Liver (tissue), 9 donors: ENCODE data around the gene SV2B. TPM values are rescaled to one million over a fixed set of nuclear protein-coding genes. Genes with fewer than 3 reads are reported as not detected.

Source experiments
- DNase-seq: peaks from one replicate; pipeline ENCODE4 v3.0.0-alpha.2; 2017; ENCODE audit warnings: low spot score
- H3K27ac ChIP-seq, 2 donors: one replicate each; pipeline ENCODE4 v1.7.0; 2013; ENCODE audit warnings: inconsistent platforms in 2 of 2, low read length in 2 of 2, control low read depth in 1 of 2, low read depth in 1 of 2, mild to moderate bottlenecking in 1 of 2
- H3K27me3 ChIP-seq, 4 donors: one replicate each; pipeline versions ENCODE4 v1.6.1 to v1.7.0; 2013; ENCODE audit warnings: low read length in 3 of 4, inconsistent platforms in 1 of 4, mild to moderate bottlenecking in 1 of 4, moderate library complexity in 1 of 4; ENCODE audit not compliant: control insufficient read depth in 4 of 4, insufficient read depth in 4 of 4
- H3K36me3 ChIP-seq, 4 donors: one replicate each; pipeline versions ENCODE4 v1.6.1 to v1.7.0; 2013; ENCODE audit warnings: low read length in 3 of 4, mild to moderate bottlenecking in 3 of 4, low read depth in 1 of 4, moderate library complexity in 1 of 4; ENCODE audit not compliant: control insufficient read depth in 4 of 4, insufficient read depth in 3 of 4
- H3K4me1 ChIP-seq, 4 donors: one replicate each; pipeline versions ENCODE4 v1.6.1 to v1.7.0; 2013; ENCODE audit warnings: low read length in 3 of 4, mild to moderate bottlenecking in 3 of 4, moderate library complexity in 1 of 4; ENCODE audit not compliant: control insufficient read depth in 4 of 4, insufficient read depth in 4 of 4
- H3K4me3 ChIP-seq, 3 donors: one replicate each; pipeline versions ENCODE4 v1.6.1 to v1.7.0; 2013; ENCODE audit warnings: low read length in 3 of 3, control low read depth in 1 of 3, low read depth in 1 of 3, mild to moderate bottlenecking in 1 of 3
- H3K9ac ChIP-seq, 2 donors: one replicate each; pipeline ENCODE4 v1.7.0; 2013; ENCODE audit warnings: low read length in 2 of 2, mild to moderate bottlenecking in 2 of 2, moderate library complexity in 2 of 2, control low read depth in 1 of 2, low read depth in 1 of 2
- H3K9me3 ChIP-seq, 4 donors: one replicate each; pipeline versions ENCODE4 v1.6.1 to v1.7.0; 2013; ENCODE audit warnings: low read length in 3 of 4; ENCODE audit not compliant: control insufficient read depth in 4 of 4
- ATF3 ChIP-seq: IDR thresholded peaks from 2 replicates; pipeline ENCODE4 v1.6.1; 2016; ENCODE audit warnings: antibody characterized with exemption
- CTCF ChIP-seq: fragments of 150-350 bp; IDR thresholded peaks from 2 replicates; pipeline ENCODE4 v1.5.1; 2017; ENCODE audit warnings: improper control_type of control experiment, low read depth, low read length; ENCODE audit not compliant: missing input control
- EGR1 ChIP-seq, 2 donors: IDR thresholded peaks; 2 replicates each; pipeline ENCODE4 v1.6.1; 2016 to 2018; ENCODE audit warnings: antibody characterized with exemption in 2 of 2, low read depth in 2 of 2
- FOXA1 ChIP-seq: IDR thresholded peaks from 2 replicates; pipeline ENCODE4 v1.6.1; 2016; ENCODE audit warnings: antibody characterized with exemption
- FOXA2 ChIP-seq: IDR thresholded peaks from 2 replicates; pipeline ENCODE4 v1.6.1; 2016; ENCODE audit warnings: antibody characterized with exemption
- GABPA ChIP-seq, 2 donors: IDR thresholded peaks in 1 of 2; conservative IDR thresholded peaks in 1 of 2; 2 replicates each; pipeline ENCODE4 v1.6.1; 2016; ENCODE audit warnings: antibody characterized with exemption in 2 of 2, mild to moderate bottlenecking in 1 of 2, moderate library complexity in 1 of 2
- HNF4A ChIP-seq, 2 donors: conservative IDR thresholded peaks; 2 replicates each; pipeline ENCODE4 v1.6.1; 2016; ENCODE audit warnings: antibody characterized with exemption in 2 of 2, mild to moderate bottlenecking in 2 of 2
- HNF4G ChIP-seq: IDR thresholded peaks from 2 replicates; pipeline ENCODE4 v1.6.1; 2016; ENCODE audit warnings: antibody characterized with exemption
- JUND ChIP-seq, 2 donors: IDR thresholded peaks; 2 replicates each; pipeline ENCODE4 v1.6.1; 2016; ENCODE audit warnings: antibody characterized with exemption in 2 of 2
- MAX ChIP-seq: IDR thresholded peaks from 2 replicates; pipeline ENCODE4 v1.6.1; 2016; ENCODE audit warnings: antibody characterized with exemption
- NR2F2 ChIP-seq: IDR thresholded peaks from 2 replicates; pipeline ENCODE4 v1.6.1; 2016; ENCODE audit warnings: antibody characterized with exemption
- RAD21 ChIP-seq, 2 donors: IDR thresholded peaks; 2 replicates each; pipeline ENCODE4 v1.6.1; 2016; ENCODE audit warnings: antibody characterized with exemption in 2 of 2, mild to moderate bottlenecking in 2 of 2
- REST ChIP-seq: IDR thresholded peaks from 2 replicates; pipeline ENCODE4 v1.6.1; 2016; ENCODE audit warnings: antibody characterized with exemption, mild to moderate bottlenecking
- RXRA ChIP-seq, 2 donors: IDR thresholded peaks; 2 replicates each; pipeline ENCODE4 v1.6.1; 2017 to 2018; ENCODE audit warnings: antibody characterized with exemption in 2 of 2, mild to moderate bottlenecking in 1 of 2
- SP1 ChIP-seq: IDR thresholded peaks from 2 replicates; pipeline ENCODE4 v1.6.1; 2018; ENCODE audit warnings: antibody characterized with exemption, mild to moderate bottlenecking
- TAF1 ChIP-seq: conservative IDR thresholded peaks from 2 replicates; pipeline ENCODE4 v1.6.1; 2016; ENCODE audit warnings: antibody characterized with exemption, mild to moderate bottlenecking
- YY1 ChIP-seq: IDR thresholded peaks from 2 replicates; pipeline ENCODE4 v1.6.1; 2016; ENCODE audit warnings: antibody characterized with exemption, mild to moderate bottlenecking
- ZBTB33 ChIP-seq: IDR thresholded peaks from 2 replicates; pipeline ENCODE4 v1.6.1; 2016; ENCODE audit warnings: antibody characterized with exemption
- WGBS: extraction: QIAGEN DNeasy Blood & Tissue Kit; methylation state at CpG from one replicate; pipeline ENCODE4 v1.1.7; 2013; 5-methylcytosine and 5-hydroxymethylcytosine counted together
- polyA plus RNA-seq, 2 donors: library from polyadenylated mRNA; stranded (reverse) in 1 of 2; unstranded in 1 of 2; fragments of 200-250 nt in 1 of 2; fragments of >200 nt in 1 of 2; fragmentation: Nextera tagmentation in 1 of 2; extraction: Ambion mirVana in 1 of 2; gene quantifications; one replicate each; pipeline versions ENCODE4 v1.2.1 to v1.2.3, GENCODE V29; 2013 to 2015
- total RNA-seq, 2 donors: library from RNA; depleted of rRNA; stranded (reverse); fragments of >200 nt; gene quantifications; one replicate each; pipeline ENCODE4 v1.2.3, GENCODE V29; 2014
- donor health status: healthy.
- donor health status: healthy.
- donor health status: healthy.
- donor health status: healthy.
- donor health status: healthy.

Gene SV2B
- total and polyA plus RNA-seq, 4 donors: 0.08 to 0.16 (median 0.09) TPM; not detected in 1

- Histone ChIP-seq H3K36me3 (no peaks in the 10 kb centered on the region), H3K4me1 (no peaks in the 10 kb centered on the region), H3K4me3 (no peak overlapping the region), H3K27ac (no peak overlapping the region), H3K9ac (no peak overlapping the region), H3K9me3 (no peaks in the 10 kb centered on the region), H3K27me3 (peaks cover 0 to 3% (median 0%) of the 10 kb centered on the region in 4 donors)
- DNase-seq: no peak
- WGBS: 63% methylated on average over 5 of the region's 5 CpGs
- no peak for TF ChIP-seq FOXA1
- TF ChIP-seq RAD21 (IDR thresholded peaks at IDR 0.05): no peak
- no peak for TF ChIP-seq ZBTB33
- TF ChIP-seq GABPA (IDR thresholded peaks at IDR 0.05 in 1 of 2, conservative IDR thresholded peaks at IDR 0.05 in 1 of 2): no peak
- no peak for TF ChIP-seq EGR1 (IDR thresholded peaks at IDR 0.05; ENCODE audit: low read depth in 2 of 2)
- no peak for TF ChIP-seq HNF4G
- TF ChIP-seq TAF1: no peak
- TF ChIP-seq SP1: no peak
- no peak for TF ChIP-seq JUND (IDR thresholded peaks at IDR 0.05)
- no peak for TF ChIP-seq CTCF
- TF ChIP-seq REST: no peak
- TF ChIP-seq FOXA2: no peak
- TF ChIP-seq RXRA (IDR thresholded peaks at IDR 0.05): no peak
- no peak for TF ChIP-seq YY1
- no peak for TF ChIP-seq NR2F2
- no peak for TF ChIP-seq MAX
- no peak for TF ChIP-seq HNF4A (conservative IDR thresholded peaks at IDR 0.05)
- TF ChIP-seq ATF3: no peak
These were observed 38.1 kb upstream of the SV2B start for GRCh38 chr15:91061997-91062396.
